SK-N-SH (cell line): ENCODE measurements around the gene SLC35E2B. TPM values are rescaled to one million over a fixed set of nuclear protein-coding genes. Genes with fewer than 3 reads are reported as not detected.

Experiments used
- CTCF ChIA-PET: fragments of 300-600, 350-600 bp; formaldehyde crosslinking; extraction: SDS; loops from one replicate; lab custom pipeline; 2021; lab: Yijun Ruan, JAX
- POLR2A ChIA-PET: fragments of 350-600 bp; sonication (Branson Sonifier 250); formaldehyde crosslinking; extraction: SDS; loops from one replicate; lab custom pipeline; 2020; ENCODE audit warnings: antibody characterized with exemption, inconsistent platforms; lab: Yijun Ruan, JAX
- DNase-seq: peaks from one replicate; pipeline ENCODE4 v3.0.0; 2012
- H2AFZ ChIP-seq: fragments of 200-600 bp; sonication (generic); 2 replicates; pipeline ENCODE4 v1.8.1; 2016; ENCODE audit warnings: antibody characterized with exemption, mild to moderate bottlenecking, low read depth
- H3F3A ChIP-seq: fragments of 200-600 bp; sonication (generic); replicated peaks from 2 replicates; pipeline ENCODE3; 2016; ENCODE audit warnings: antibody characterized with exemption, mild to moderate bottlenecking; ENCODE audit not compliant: insufficient read depth
- H3K27ac ChIP-seq, 2 experiments: fragments of 200-500 bp in 1 of 2; fragments of 200-600 bp in 1 of 2; sonication (Bioruptor generic) in 1 of 2; sonication (generic), shearing (Covaris generic) in 1 of 2; 2 replicates each; pipeline versions ENCODE4 v1.5.1 to v1.6.1; 2014 to 2016; ENCODE audit warnings: low read depth in 2 of 2, inconsistent platforms in 1 of 2, low read length in 1 of 2, mild to moderate bottlenecking in 1 of 2, mixed read lengths in 1 of 2
- H3K27me3 ChIP-seq: fragments of 200-600 bp; sonication (generic), shearing (Covaris generic); 2 replicates; pipeline ENCODE4 v1.6.1; 2016; ENCODE audit warnings: mixed run types; ENCODE audit not compliant: insufficient read depth
- H3K36me3 ChIP-seq, 2 experiments: fragments of 200-500 bp in 1 of 2; fragments of 200-600 bp in 1 of 2; sonication (Bioruptor generic) in 1 of 2; sonication (generic) in 1 of 2; replicated peaks in 1 of 2; 2 replicates each; pipeline versions ENCODE3 to v1.5.1; 2014 to 2016; ENCODE audit warnings: low read length in 1 of 2, mild to moderate bottlenecking in 1 of 2; ENCODE audit not compliant: insufficient read depth in 2 of 2, control insufficient read depth in 1 of 2
- H3K4me1 ChIP-seq, 2 experiments: fragments of 200-500 bp in 1 of 2; fragments of 200-600 bp in 1 of 2; sonication (Bioruptor generic) in 1 of 2; sonication (generic), shearing (Covaris generic) in 1 of 2; 2 replicates each; pipeline versions ENCODE4 v1.5.1 to v1.6.1; 2014 to 2016; ENCODE audit warnings: low read depth in 1 of 2, low read length in 1 of 2, mixed run types in 1 of 2; ENCODE audit not compliant: insufficient read depth in 2 of 2, control insufficient read depth in 1 of 2
- H3K4me2 ChIP-seq: fragments of 200-600 bp; sonication (generic), shearing (Covaris generic); 2 replicates; pipeline ENCODE4 v1.6.1; 2017; ENCODE audit warnings: mixed run types
- H3K4me3 ChIP-seq, 2 experiments: fragments of 200-500 bp in 1 of 2; fragments of 200-600 bp in 1 of 2; sonication (Bioruptor generic) in 1 of 2; sonication (generic), shearing (Covaris generic) in 1 of 2; 2 replicates each; pipeline versions ENCODE4 v1.5.1 to v1.8.1; 2014 to 2016; ENCODE audit warnings: low read depth in 2 of 2, inconsistent platforms in 1 of 2, low read length in 1 of 2, mild to moderate bottlenecking in 1 of 2, mixed read lengths in 1 of 2, moderate library complexity in 1 of 2
- H3K79me2 ChIP-seq: fragments of 200-600 bp; sonication (generic); 2 replicates; pipeline ENCODE4 v1.8.1; 2017; ENCODE audit warnings: mild to moderate bottlenecking; ENCODE audit not compliant: insufficient read depth
- H3K9ac ChIP-seq: fragments of 200-600 bp; sonication (generic); 2 replicates; pipeline ENCODE4 v1.6.1; 2017; ENCODE audit warnings: mixed run types
- H3K9me2 ChIP-seq: fragments of 200-600 bp; sonication (generic); 2 replicates; pipeline ENCODE4 v1.6.1; 2017; ENCODE audit warnings: mixed run types
- H3K9me3 ChIP-seq: fragments of 200-600 bp; sonication (generic); 2 replicates; pipeline ENCODE4 v1.6.1; 2017; ENCODE audit warnings: mixed run types, mild to moderate bottlenecking, moderate library complexity
- H4K20me1 ChIP-seq: fragments of 200-600 bp; sonication (generic); 2 replicates; pipeline ENCODE4 v1.6.1; 2017; ENCODE audit warnings: mild to moderate bottlenecking, mixed run types; ENCODE audit not compliant: insufficient read depth
- CTCF ChIP-seq: fragments of 200-600 bp; sonication (generic); IDR thresholded peaks from 2 replicates; pipeline ENCODE4 v1.6.1; 2017; ENCODE audit warnings: antibody characterized with exemption, mild to moderate bottlenecking, moderate library complexity
- ELF1 ChIP-seq: IDR thresholded peaks from 2 replicates; pipeline ENCODE4 v1.4.0; 2012
- EP300 ChIP-seq, 2 experiments: IDR thresholded peaks; 2 replicates each; pipeline versions ENCODE4 v1.4.0 to v1.6.1; 2012; ENCODE audit warnings: borderline replicate concordance in 1 of 2, low read depth in 1 of 2, low read length in 1 of 2
- EZH2phosphoT487 ChIP-seq: fragments of 200-600 bp; sonication (generic); IDR thresholded peaks from 2 replicates; pipeline ENCODE4 v1.6.1; 2017; ENCODE audit warnings: low read depth, mixed run types, mild to moderate bottlenecking, antibody characterized with exemption, moderate library complexity, borderline replicate concordance
- FOXM1 ChIP-seq: IDR thresholded peaks from 2 replicates; pipeline ENCODE4 v1.4.0; 2012; ENCODE audit warnings: low read depth, mild to moderate bottlenecking
- GABPA ChIP-seq: IDR thresholded peaks from 2 replicates; pipeline ENCODE4 v1.4.0; 2012; ENCODE audit warnings: low read depth, mild to moderate bottlenecking
- IRF3 ChIP-seq: fragments of 150-350 bp; IDR thresholded peaks from 2 replicates; pipeline ENCODE4 v1.6.1; 2016; ENCODE audit warnings: mild to moderate bottlenecking, low read depth, low read length
- JUND ChIP-seq: IDR thresholded peaks from 2 replicates; pipeline ENCODE4 v1.4.0; 2012
- MXI1 ChIP-seq: IDR thresholded peaks from 2 replicates; pipeline ENCODE4 v1.6.1; 2012; ENCODE audit warnings: mild to moderate bottlenecking, low read depth, low read length, improper control_type of control experiment
- NRF1 ChIP-seq: IDR thresholded peaks from 2 replicates; pipeline ENCODE4 v1.6.1; 2012; ENCODE audit warnings: low read depth, mild to moderate bottlenecking, low read length
- POLR2AphosphoS5 ChIP-seq: IDR thresholded peaks from 2 replicates; pipeline ENCODE4 v1.6.1; 2012; ENCODE audit warnings: low read depth, low read length
- RAD21 ChIP-seq: IDR thresholded peaks from 2 replicates; pipeline ENCODE4 v1.6.1; 2012; ENCODE audit warnings: mild to moderate bottlenecking, low read length
- SIN3A ChIP-seq: IDR thresholded peaks from 2 replicates; pipeline ENCODE4 v1.6.1; 2012; ENCODE audit warnings: low read depth, mild to moderate bottlenecking, low read length, moderate library complexity, borderline replicate concordance
- SMC3 ChIP-seq: IDR thresholded peaks from 2 replicates; pipeline ENCODE4 v1.6.1; 2012; ENCODE audit warnings: low read depth, low read length, improper control_type of control experiment
- TEAD4 ChIP-seq: IDR thresholded peaks from 2 replicates; pipeline ENCODE4 v1.4.0; 2012; ENCODE audit warnings: mild to moderate bottlenecking, borderline replicate concordance; ENCODE audit not compliant: insufficient read depth
- WGBS: methylation state at CpG from one replicate; pipeline ENCODE4 v1.1.6; 2017; ENCODE audit warnings: low lambda C conversion rate; 5-methylcytosine and 5-hydroxymethylcytosine counted together
- polyA plus RNA-seq, 3 experiments: library from polyadenylated mRNA; depleted of rRNA; stranded (reverse); fragments of >200 nt; gene quantifications; 2 replicates each; pipeline ENCODE4 v1.2.3, GENCODE V29; 2012
- TF ChIP-seq, protein P1 (sequence below): IDR thresholded peaks from 2 replicates; pipeline ENCODE4 v1.4.0; 2012; ENCODE audit warnings: low read depth
- TF ChIP-seq, protein P2 (sequence below): IDR thresholded peaks from 2 replicates; pipeline ENCODE4 v1.4.0; 2012; ENCODE audit warnings: low read depth, borderline replicate concordance
- TF ChIP-seq, protein P3 (sequence below): IDR thresholded peaks from 2 replicates; pipeline ENCODE4 v1.4.0; 2012; ENCODE audit warnings: low read depth, borderline replicate concordance

Gene SLC35E2B
- polyA plus RNA-seq, 1 of the 3 experiments (the other 2 are of a cell fraction) = 20.5 TPM

DNA sequence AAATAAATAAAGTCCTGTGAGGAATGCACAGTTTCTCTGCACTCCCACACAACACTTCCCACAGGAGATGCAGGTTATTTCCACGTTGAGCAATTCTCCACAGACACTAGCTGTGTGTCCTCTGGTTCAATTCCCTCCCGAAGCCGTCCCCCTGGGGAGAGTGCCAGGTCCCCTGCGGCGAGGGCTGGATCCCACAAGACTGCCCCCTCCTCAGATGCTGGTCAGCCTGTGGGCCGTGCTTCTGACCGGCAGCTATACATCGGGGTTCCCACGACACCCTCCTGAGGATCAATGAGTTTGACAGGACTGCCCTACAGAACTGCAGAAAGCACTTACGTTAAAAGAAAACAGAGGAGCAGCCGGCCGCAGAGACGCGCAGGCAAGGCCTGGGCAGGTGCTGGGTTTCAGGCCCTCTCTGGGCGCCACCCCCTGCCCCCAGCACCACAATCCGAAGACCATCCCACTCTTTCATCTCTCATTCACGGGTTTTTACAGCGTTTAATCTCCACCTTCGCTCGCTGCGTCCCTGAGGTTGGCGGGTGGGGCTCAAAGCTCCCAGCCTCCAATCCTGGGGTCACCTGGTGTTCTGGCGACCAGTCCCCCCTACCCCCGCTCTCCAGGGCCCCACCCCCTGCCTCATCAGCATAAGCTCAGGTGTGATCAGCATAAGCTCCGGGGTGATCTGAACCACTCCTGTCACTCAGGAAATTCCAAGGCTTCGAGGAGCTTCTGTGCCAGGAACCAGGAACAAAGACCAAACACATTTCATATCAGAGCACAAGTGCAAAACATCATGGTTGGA is 9.3 kb downstream of the SLC35E2B start:
- Histone ChIP-seq H3K4me2 (no peak overlapping the region), H3K4me3 (no peak overlapping the region), H3F3A (peaks cover 10% of the 10 kb centered on the region), H4K20me1 (peaks cover 18% of the 10 kb centered on the region; the same call in 1 of the 2 replicates), H3K79me2 (peaks cover 96% of the 10 kb centered on the region), H3K36me3 (no peaks in the 10 kb centered on the region), H3K27ac (no peak overlapping the region), H3K9me3 (no peaks in the 10 kb centered on the region), H3K27me3 (no peaks in the 10 kb centered on the region), H2AFZ (no peak overlapping the region), H3K4me1 (peaks cover 0 to 5% of the 10 kb centered on the region in 2 experiments; a peak in 1 of 4 replicates), H3K9me2 (no peaks in the 10 kb centered on the region), H3K9ac (no peak overlapping the region)
- ChIA-PET CTCF (no interaction called here), POLR2A (no interaction called here)
- TF ChIP-seq EP300 (IDR thresholded peaks at IDR 0.05; ENCODE audit: borderline replicate concordance in 1 of 2, low read depth in 1 of 2, low read length in 1 of 2) (no peak), GABPA (no peak), JUND (no peak), IRF3 (no peak)
- TF ChIP-seq, protein P1, sequence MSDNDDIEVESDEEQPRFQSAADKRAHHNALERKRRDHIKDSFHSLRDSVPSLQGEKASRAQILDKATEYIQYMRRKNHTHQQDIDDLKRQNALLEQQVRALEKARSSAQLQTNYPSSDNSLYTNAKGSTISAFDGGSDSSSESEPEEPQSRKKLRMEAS = no peak
- 90% methylated on average over 26 of the region's 26 CpGs for WGBS
- peak; percentile 10 for DNase-seq

- H3F3A ChIP-seq = peaks cover 2% of the 10 kb centered on the region
- H4K20me1 ChIP-seq = peaks cover 17% of the 10 kb centered on the region; the same call in 1 of the 2 replicates
- no peak overlapping the region for H3K27ac ChIP-seq
- ChIA-PET CTCF (no interaction called here), POLR2A (no interaction called here)
- no peaks in the 10 kb centered on the region for H3K36me3 ChIP-seq
- peak; percentile 15 for DNase-seq
- no peaks in the 10 kb centered on the region for H3K9me3 ChIP-seq
- H3K9me2 ChIP-seq = no peaks in the 10 kb centered on the region
- H3K9ac ChIP-seq = no peak overlapping the region
- H2AFZ ChIP-seq = no peak overlapping the region
- H3K4me2 ChIP-seq = no peak overlapping the region
- no peak overlapping the region for H3K4me3 ChIP-seq
- 82% methylated on average over 11 of the region's 11 CpGs for WGBS
- H3K79me2 ChIP-seq = peaks cover 85% of the 10 kb centered on the region
- no peaks in the 10 kb centered on the region; a peak in 1 of 4 replicates for H3K4me1 ChIP-seq
- H3K27me3 ChIP-seq = no peaks in the 10 kb centered on the region
- no peak for TF ChIP-seq EP300 (IDR thresholded peaks at IDR 0.05; ENCODE audit: borderline replicate concordance in 1 of 2, low read depth in 1 of 2, low read length in 1 of 2)
- no peak for TF ChIP-seq ELF1
- TF ChIP-seq CTCF = no peak
- TF ChIP-seq POLR2AphosphoS5 = no peak
- TF ChIP-seq, protein P1 = no peak
- TF ChIP-seq SIN3A = no peak
- no peak for TF ChIP-seq NRF1
- TF ChIP-seq TEAD4 = no peak
- no peak for TF ChIP-seq EZH2phosphoT487
- TF ChIP-seq, protein P2, sequence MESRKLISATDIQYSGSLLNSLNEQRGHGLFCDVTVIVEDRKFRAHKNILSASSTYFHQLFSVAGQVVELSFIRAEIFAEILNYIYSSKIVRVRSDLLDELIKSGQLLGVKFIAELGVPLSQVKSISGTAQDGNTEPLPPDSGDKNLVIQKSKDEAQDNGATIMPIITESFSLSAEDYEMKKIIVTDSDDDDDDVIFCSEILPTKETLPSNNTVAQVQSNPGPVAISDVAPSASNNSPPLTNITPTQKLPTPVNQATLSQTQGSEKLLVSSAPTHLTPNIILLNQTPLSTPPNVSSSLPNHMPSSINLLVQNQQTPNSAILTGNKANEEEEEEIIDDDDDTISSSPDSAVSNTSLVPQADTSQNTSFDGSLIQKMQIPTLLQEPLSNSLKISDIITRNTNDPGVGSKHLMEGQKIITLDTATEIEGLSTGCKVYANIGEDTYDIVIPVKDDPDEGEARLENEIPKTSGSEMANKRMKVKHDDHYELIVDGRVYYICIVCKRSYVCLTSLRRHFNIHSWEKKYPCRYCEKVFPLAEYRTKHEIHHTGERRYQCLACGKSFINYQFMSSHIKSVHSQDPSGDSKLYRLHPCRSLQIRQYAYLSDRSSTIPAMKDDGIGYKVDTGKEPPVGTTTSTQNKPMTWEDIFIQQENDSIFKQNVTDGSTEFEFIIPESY = no peak
- no peak for TF ChIP-seq FOXM1
- no peak for TF ChIP-seq SMC3
- no peak for TF ChIP-seq GABPA
- TF ChIP-seq, protein P3, sequence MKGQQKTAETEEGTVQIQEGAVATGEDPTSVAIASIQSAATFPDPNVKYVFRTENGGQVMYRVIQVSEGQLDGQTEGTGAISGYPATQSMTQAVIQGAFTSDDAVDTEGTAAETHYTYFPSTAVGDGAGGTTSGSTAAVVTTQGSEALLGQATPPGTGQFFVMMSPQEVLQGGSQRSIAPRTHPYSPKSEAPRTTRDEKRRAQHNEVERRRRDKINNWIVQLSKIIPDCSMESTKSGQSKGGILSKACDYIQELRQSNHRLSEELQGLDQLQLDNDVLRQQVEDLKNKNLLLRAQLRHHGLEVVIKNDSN = no peak
- TF ChIP-seq MXI1 = no peak
- no peak for TF ChIP-seq RAD21
Observed at GRCh38 chr1:1680912-1681273, 11.7 kb downstream of the SLC35E2B start.
